Peyer's patch (tissue), 4 donors: ENCODE data around the gene TMEM271. TPM values are rescaled to one million over a fixed set of nuclear protein-coding genes. Genes with fewer than 3 reads are reported as not detected.

Experiments
- DNase-seq, 3 donors: peaks; one replicate each; pipeline ENCODE4 v3.0.0-alpha.2; 2017 to 2019
- H3K27ac ChIP-seq, 4 donors: fragments of 200-600 bp; sonication (generic); one replicate each; pipeline ENCODE4 v1.5.1; 2016 to 2019
- H3K27me3 ChIP-seq, 2 donors: fragments of 200-600 bp; sonication (generic); one replicate each; pipeline ENCODE4 v1.5.1; 2019
- H3K36me3 ChIP-seq, 3 donors: fragments of 200-600 bp; sonication (generic); one replicate each; pipeline ENCODE4 v1.5.1; 2016 to 2019
- H3K4me1 ChIP-seq, 4 donors: fragments of 200-600 bp; sonication (generic); one replicate each; pipeline ENCODE4 v1.5.1; 2016 to 2019
- H3K4me3 ChIP-seq, 4 donors: fragments of 200-600 bp; sonication (generic); 1 replicate in 3 of 4; 2 replicates in 1 of 4; pipeline ENCODE4 v1.5.1; 2016 to 2019; ENCODE audit warnings: mild to moderate bottlenecking in 1 of 4
- H3K9me3 ChIP-seq, 4 donors: fragments of 200-600 bp; sonication (generic); one replicate each; pipeline ENCODE4 v1.5.1; 2016 to 2019; ENCODE audit warnings: mild to moderate bottlenecking in 1 of 4
- CTCF ChIP-seq, 6 experiments: fragments of 450-650 bp in 4 of 6; fragments of 200-600 bp in 2 of 6; sonication (generic) in 1 of 6; IDR thresholded peaks; one replicate each; pipeline ENCODE4 v1.5.1; 2017 to 2019; ENCODE audit warnings: antibody characterized with exemption in 6 of 6, mild to moderate bottlenecking in 3 of 6, moderate library complexity in 1 of 6
- POLR2A ChIP-seq, 2 donors: fragments of 450-650 bp; IDR thresholded peaks; one replicate each; pipeline ENCODE4 v1.5.1; 2017; ENCODE audit warnings: antibody characterized with exemption in 2 of 2, mild to moderate bottlenecking in 2 of 2, moderate library complexity in 2 of 2
- total RNA-seq, 4 donors: library from RNA; depleted of rRNA; stranded (reverse); fragments of >200 nt; gene quantifications; one replicate each; pipeline ENCODE4 v1.1.0, GENCODE V29; 2016

TMEM271 gene
- total RNA-seq, 4 donors from 2014 or later: not detected

DNA sequence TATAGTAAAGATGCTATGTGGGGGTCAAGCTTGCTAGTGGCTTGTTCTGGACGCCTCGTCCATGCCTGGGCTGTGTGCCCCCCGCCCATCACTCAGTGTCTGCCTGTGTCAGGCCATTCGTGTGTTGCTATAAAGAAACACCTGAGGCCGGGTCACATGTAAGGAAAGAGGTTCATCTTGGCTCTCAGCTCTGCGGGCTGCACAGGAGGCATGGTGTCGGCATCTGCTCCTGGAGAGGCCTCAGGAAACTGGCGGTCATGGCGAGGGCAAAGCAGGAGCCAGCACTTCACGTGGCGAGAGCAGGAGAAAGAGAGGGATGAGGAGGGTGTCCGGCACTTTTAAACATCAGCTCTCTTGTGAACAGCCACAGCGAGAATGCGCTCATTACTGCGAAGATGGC lies 51.9 kb downstream of the TMEM271 start:
- TF ChIP-seq CTCF (IDR thresholded peaks at IDR 0.05) (no peak), POLR2A (IDR thresholded peaks at IDR 0.05) (no peak)

More for the DNA sequence above, 51.9 kb downstream of the TMEM271 start:
- Histone ChIP-seq H3K4me1 (no peaks in the 10 kb centered on the region), H3K9me3 (no peaks in the 10 kb centered on the region), H3K27ac (no peak overlapping the region), H3K36me3 (peaks cover 0 to 86% (median 0%) of the 10 kb centered on the region in 3 donors), H3K27me3 (no peaks in the 10 kb centered on the region), H3K4me3 (no peak overlapping the region)
- DNase-seq: no peak

Other genes with a start within 250 kb of the TMEM271 start
- 10 to 100 TPM; 24.3 to 87.5 (median 31.2) TPM for gene ZNF141, start 238.5 kb downstream of the TMEM271 start, total RNA-seq
- 10 to 100 TPM; 35.4 to 86.6 (median 40.5) TPM for gene ZNF721, start 77.1 kb downstream of the TMEM271 start, total RNA-seq
- gene PIGG, start 77.1 kb downstream of the TMEM271 start, total RNA-seq: 100 to 1,000 TPM in 3 of 4 donors, 10 to 100 TPM in 1; 63.7 to 123 (median 108) TPM
- 1 to 10 TPM in 2 of 4 donors, under 1 TPM in 1, not detected in 1; 0.27 to 1.8 (median 1.4) TPM for gene PDE6B, start 49.3 kb upstream of the TMEM271 start, total RNA-seq
- gene ATP5ME, start 98.0 kb upstream of the TMEM271 start, total RNA-seq: 100 to 1,000 TPM; 102 to 259 (median 184) TPM
- gene MYL5, start 98.2 kb upstream of the TMEM271 start, total RNA-seq: 100 to 1,000 TPM in 2 of 4 donors, 10 to 100 TPM in 2; 82.8 to 135 (median 95.2) TPM
- 10 to 100 TPM in 2 of 4 donors, 1 to 10 TPM in 2; 4.1 to 13.3 (median 9.4) TPM for gene SLC49A3, start 112.9 kb upstream of the TMEM271 start, total RNA-seq
- gene PCGF3, start 129.5 kb upstream of the TMEM271 start, total RNA-seq: 100 to 1,000 TPM in 2 of 4 donors, 10 to 100 TPM in 2; 58.3 to 168 (median 93.0) TPM
- gene CPLX1, start 249.8 kb upstream of the TMEM271 start, total RNA-seq: under 1 TPM in 2 of 4 donors, not detected in 2; 0.35 to 0.67 TPM